ENCODE data around the gene TLE2. TPM values are rescaled to one million over a fixed set of nuclear protein-coding genes. Genes with fewer than 3 reads are reported as not detected.

The TLE2 gene
- total and polyA plus RNA-seq, 9 of the 15 experiments (the other 6 are each of a cell fraction or from before 2014, with no cell fraction given) = 0.35 to 13.1 (median 6.2) TPM

DNA sequence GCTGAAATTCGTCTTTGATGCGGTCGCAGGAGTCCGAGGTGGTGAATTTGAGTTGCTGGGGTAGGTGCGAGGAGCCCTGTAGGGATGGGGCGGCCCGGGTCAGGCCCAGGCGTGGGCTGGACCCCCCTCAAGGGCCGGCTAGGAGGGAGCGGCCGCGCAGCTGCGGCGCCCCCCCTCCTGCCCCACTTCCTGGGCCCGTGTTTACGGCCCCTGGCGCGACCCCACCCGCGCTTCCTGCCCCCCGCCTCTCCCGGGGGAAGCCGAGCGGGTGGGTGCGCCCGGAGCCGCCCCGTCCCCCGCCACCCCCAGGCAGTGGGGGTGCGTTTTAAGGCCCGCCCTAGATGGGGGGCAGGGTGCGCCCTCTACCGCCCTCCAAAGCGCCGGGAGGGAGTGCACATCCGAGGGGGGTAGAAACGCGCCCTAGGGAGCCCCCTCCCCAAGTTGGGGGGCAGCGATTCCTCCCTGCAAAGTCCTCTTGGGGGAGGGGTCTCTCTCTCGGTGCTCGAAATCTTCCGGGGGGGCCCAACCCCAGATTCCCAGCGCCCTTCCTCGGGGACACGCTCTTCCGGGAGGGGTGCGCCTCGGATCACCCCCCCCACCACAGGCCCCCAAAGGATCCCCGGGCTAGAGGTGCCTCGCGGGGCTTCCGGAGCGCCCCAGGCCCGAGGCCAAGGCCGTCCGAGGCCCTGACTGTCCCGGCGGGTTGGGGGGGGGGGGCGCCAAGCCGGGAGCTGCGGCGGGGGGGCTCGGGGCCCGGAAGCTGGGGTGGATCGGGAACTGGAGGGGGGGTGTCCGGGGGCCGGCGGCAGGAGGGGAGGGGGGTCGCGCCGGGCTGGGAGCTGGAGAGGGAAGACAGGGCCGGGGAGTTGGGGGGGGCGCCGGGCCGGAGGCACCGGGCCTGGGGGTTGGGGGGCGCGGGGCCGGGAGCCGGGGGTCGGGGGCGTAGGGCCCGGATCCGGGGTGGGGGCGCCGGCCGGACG is 32.4 kb upstream of the TLE2 start (continued):
- TF ChIP-seq, protein P1, sequence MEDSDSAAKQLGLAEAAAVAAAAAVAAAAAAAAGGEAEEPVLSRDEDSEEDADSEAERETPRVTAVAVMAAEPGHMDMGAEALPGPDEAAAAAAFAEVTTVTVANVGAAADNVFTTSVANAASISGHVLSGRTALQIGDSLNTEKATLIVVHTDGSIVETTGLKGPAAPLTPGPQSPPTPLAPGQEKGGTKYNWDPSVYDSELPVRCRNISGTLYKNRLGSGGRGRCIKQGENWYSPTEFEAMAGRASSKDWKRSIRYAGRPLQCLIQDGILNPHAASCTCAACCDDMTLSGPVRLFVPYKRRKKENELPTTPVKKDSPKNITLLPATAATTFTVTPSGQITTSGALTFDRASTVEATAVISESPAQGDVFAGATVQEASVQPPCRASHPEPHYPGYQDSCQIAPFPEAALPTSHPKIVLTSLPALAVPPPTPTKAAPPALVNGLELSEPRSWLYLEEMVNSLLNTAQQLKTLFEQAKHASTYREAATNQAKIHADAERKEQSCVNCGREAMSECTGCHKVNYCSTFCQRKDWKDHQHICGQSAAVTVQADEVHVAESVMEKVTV (CRISPR knock-in tag; IDR thresholded peaks at IDR 0.05) = 0 out of 2 replicates have a peak, but pooled peaks have one; percentile 5
- TF ChIP-seq CC2D1A (IDR thresholded peaks at IDR 0.05) = peak; percentile 12; the same call in 1 of the 2 replicates
- TF ChIP-seq, protein P2, sequence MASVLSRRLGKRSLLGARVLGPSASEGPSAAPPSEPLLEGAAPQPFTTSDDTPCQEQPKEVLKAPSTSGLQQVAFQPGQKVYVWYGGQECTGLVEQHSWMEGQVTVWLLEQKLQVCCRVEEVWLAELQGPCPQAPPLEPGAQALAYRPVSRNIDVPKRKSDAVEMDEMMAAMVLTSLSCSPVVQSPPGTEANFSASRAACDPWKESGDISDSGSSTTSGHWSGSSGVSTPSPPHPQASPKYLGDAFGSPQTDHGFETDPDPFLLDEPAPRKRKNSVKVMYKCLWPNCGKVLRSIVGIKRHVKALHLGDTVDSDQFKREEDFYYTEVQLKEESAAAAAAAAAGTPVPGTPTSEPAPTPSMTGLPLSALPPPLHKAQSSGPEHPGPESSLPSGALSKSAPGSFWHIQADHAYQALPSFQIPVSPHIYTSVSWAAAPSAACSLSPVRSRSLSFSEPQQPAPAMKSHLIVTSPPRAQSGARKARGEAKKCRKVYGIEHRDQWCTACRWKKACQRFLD (CRISPR knock-in tag; IDR thresholded peaks at IDR 0.05) = no peak
- no peak for TF ChIP-seq RFX5 (IDR thresholded peaks at IDR 0.05; ENCODE audit: low read depth, low read length)
- TF ChIP-seq ZNF436 (CRISPR knock-in tag; IDR thresholded peaks at IDR 0.05) = no peak
- peak; percentile 46; the same call in 1 of the 2 replicates for TF ChIP-seq SIN3B (IDR thresholded peaks at IDR 0.05; ENCODE audit: low read depth)
- no peak for TF ChIP-seq TAF9B (IDR thresholded peaks at IDR 0.05; ENCODE audit: partially characterized antibody)
- peak in 1 of 2 experiments; percentile 46; a peak in 1 of 4 replicates for TF ChIP-seq HDAC1 (IDR thresholded peaks at IDR 0.05)
- no peak for TF ChIP-seq POLR2B (IDR thresholded peaks at IDR 0.05; ENCODE audit: low read depth, partially characterized antibody)
- TF ChIP-seq, protein P3, sequence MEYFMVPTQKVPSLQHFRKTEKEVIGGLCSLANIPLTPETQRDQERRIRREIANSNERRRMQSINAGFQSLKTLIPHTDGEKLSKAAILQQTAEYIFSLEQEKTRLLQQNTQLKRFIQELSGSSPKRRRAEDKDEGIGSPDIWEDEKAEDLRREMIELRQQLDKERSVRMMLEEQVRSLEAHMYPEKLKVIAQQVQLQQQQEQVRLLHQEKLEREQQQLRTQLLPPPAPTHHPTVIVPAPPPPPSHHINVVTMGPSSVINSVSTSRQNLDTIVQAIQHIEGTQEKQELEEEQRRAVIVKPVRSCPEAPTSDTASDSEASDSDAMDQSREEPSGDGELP (CRISPR knock-in tag; IDR thresholded peaks at IDR 0.05; ENCODE audit: borderline replicate concordance) = 0 out of 2 replicates have a peak, but pooled peaks have one; percentile 58
- TF ChIP-seq, protein P4, sequence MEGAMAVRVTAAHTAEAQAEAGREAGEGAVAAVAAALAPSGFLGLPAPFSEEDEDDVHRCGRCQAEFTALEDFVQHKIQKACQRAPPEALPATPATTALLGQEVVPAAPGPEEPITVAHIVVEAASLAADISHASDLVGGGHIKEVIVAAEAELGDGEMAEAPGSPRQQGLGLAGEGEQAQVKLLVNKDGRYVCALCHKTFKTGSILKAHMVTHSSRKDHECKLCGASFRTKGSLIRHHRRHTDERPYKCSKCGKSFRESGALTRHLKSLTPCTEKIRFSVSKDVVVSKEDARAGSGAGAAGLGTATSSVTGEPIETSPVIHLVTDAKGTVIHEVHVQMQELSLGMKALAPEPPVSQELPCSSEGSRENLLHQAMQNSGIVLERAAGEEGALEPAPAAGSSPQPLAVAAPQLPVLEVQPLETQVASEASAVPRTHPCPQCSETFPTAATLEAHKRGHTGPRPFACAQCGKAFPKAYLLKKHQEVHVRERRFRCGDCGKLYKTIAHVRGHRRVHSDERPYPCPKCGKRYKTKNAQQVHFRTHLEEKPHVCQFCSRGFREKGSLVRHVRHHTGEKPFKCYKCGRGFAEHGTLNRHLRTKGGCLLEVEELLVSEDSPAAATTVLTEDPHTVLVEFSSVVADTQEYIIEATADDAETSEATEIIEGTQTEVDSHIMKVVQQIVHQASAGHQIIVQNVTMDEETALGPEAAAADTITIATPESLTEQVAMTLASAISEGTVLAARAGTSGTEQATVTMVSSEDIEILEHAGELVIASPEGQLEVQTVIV (CRISPR knock-in tag; IDR thresholded peaks at IDR 0.05; ENCODE audit: borderline replicate concordance) = no peak
- TF ChIP-seq RAD51 (IDR thresholded peaks at IDR 0.05; ENCODE audit: borderline replicate concordance, low read depth) = no peak
- no peak for TF ChIP-seq NFATC3 (IDR thresholded peaks at IDR 0.05)
- TF ChIP-seq TARDBP (IDR thresholded peaks at IDR 0.05) = no peak
- TF ChIP-seq SPI1 (IDR thresholded peaks at IDR 0.05; ENCODE audit: borderline replicate concordance, low read depth, low read length) = no peak
- no peak for TF ChIP-seq PCBP2 (IDR thresholded peaks at IDR 0.05; ENCODE audit: low read depth, low read length, poor library complexity, severe bottlenecking)
- TF ChIP-seq EGR1 (conservative IDR thresholded peaks at IDR 0.05) = peak; percentile 96
- TF ChIP-seq PHB2 (IDR thresholded peaks at IDR 0.05; ENCODE audit: low read depth) = no peak
- TF ChIP-seq PHF20 (IDR thresholded peaks at IDR 0.05; ENCODE audit: partially characterized antibody) = no peak
- TF ChIP-seq E2F3 (CRISPR knock-in tag; IDR thresholded peaks at IDR 0.05) = 0 out of 2 replicates have a peak, but pooled peaks have one; percentile 40
- no peak for TF ChIP-seq LARP7 (IDR thresholded peaks at IDR 0.05)
- TF ChIP-seq KDM4B (IDR thresholded peaks at IDR 0.05; ENCODE audit: borderline replicate concordance in 2 of 2, low read depth in 1 of 2) = peak in 1 of 2 experiments; percentile 71; a peak in 2 of 4 replicates
